HG03159 (cell line): Measurements from ENCODE around the gene GJB2.

ENCODE experiments used
- ATAC-seq: cut with Tn5 transposase; IDR thresholded peaks from one replicate; pipeline ENCODE4 v1.9.1; 2021; ENCODE audit warnings: mild to moderate bottlenecking, moderate library complexity; ENCODE audit not compliant: unreplicated experiment

GJB2 gene

DNA sequence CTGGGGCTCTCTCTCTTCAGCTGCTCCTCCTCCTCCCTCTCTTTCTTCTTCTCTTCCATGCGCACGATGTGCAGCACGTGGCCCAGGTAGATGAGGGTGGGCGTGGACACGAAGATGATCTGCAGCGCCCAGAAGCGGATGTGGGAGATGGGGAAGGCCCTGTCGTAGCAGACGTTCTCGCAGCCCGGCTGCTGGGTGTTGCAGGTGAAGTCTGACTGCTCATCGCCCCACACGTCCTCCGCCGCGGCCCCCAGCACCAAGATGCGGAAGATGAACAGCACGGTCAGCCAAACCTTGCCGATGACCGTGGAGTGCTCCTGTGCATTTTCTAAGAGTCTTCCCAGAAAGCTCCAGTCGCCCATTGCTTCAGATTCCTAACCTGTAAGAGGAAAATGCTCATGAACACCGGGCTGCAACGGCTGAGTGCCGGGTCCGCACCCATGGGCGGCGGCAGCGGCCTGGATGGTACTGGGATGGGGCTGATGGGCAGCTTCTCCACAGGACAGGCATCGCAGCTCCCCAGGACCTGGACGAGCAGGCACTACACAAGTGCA lies 49.7 kb downstream of the GJB2 start:
- ATAC-seq, result no peak

DNA sequence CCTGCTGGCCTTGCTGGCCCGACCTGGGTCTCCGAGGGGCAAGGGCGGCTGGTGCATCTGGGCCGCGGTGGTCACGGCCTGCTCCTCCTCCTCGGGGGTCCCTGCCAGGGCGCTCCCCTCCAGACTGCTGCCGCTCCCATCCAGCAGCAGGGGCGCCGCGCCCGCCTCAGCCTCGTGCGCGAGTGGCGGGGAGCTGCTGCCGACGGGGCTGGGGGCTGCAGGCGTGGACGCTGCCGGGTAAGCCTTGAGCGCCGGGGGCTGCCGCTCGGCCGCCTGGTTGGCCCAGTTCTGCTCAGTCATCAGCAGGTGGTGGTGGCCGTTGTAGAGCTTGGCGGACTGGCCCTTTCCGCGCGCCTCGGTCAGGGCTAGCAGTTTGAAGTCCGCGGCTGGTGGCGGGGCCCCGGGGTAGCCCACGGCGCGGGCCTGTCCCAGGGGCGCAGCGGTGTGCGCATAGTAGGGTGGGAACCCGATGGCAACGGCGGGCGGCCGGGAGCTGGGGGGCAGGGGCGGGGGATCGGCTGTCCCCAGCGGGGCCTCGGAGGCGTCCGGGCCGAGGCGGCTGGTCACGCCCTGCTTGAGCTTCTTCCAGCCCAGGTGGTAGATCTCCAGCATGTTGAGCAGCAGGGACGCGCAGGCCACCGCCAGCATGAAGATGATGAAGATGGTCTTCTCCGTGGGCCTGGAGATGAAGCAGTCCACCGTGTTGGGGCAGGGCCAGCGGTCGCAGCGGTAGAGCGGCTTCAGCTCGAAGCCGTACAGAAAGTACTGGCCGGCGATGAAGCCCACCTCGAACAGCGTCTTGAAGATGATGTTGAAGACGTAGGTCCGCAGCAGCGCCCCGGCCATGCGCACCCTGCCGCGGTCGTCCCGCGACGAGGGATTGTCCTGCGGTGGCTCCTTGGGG lies 50.5 kb downstream of the GJB2 start:
- no peak for ATAC-seq

DNA sequence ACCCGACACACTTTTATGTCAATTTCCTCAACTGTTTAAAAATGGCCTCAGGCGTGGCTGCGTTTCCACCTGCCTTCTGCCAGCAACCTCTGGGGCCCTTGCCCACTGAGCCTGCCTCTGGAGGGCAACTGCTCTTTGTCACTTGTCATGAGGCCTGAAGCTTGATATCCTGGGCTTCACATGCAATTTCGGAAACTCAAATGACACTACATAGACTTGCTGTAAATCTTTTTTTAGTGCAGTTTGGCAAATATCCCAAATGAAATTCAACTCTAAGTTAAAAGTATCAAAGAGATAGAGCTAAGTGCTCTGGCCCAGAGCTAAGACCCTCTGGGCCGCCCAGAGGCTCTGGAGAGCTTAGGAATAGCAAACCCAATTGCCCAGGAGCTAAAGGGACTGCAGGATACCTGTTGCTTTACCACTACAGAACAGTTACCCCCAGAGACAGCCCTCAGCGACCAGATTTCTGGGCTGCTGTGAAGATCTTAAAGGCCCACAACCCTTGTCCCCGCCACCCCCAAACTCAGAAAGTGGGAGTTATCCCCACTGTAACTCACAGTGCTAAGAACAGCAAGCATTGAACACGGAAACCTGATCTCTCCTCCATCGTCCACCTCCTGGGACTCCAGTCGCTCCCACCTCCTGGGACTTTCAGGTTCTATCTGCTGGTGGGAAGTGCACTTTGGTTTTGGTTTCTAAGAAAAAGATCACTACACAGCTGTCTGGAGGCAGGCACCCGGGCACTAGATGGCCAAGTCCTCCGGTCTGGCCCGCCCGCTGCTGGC lies 51.3 kb downstream of the GJB2 start:
- ATAC-seq, result no peak

DNA sequence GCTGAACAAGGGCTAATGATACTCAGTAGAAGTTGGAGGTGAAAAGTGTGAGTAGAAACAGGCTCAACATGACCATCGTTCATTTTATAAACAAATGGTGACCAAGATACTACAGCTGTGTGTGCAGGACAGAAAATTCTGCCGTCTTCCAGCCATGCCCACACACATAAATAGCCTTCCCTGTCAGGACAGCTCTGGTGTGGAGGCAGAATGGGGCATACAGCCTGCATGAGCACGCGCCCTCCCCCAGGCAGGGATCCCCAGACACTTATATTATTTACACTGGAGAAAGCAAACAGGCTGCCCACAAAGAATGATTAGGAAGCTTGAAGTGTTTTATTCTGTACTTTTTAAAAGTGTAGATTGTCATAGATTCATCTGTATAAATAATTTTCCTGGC lies 52.3 kb downstream of the GJB2 start:
- no peak for ATAC-seq

DNA sequence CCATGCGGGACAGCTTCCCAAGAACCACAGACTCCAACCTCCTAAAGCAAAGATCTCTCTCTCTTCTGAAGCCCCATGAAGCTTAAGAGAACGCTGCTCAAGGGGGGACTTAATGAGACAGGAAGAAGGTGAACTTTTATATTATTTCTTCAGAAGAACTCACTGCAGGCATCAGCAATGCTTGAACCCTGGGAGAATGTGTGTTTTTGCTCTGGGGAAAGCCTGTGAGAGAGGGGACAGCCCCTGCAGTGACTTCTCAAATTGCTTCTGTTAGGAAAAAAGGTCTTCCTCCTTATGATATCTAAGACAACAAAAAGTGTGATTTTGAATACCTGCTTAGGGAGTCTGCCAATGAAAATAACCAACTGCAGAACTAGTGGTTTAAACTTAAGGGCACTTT lies 54.9 kb downstream of the GJB2 start:
- no peak for ATAC-seq
